HEK293T (cell line): ENCODE measurements around the gene CLHC1.

Experiments
- CTCF ChIA-PET: fragments of 350-600 bp; formaldehyde crosslinking; extraction: SDS; loops from one replicate; lab custom pipeline; 2021; ENCODE audit warnings: antibody characterized with exemption, inconsistent platforms; lab: Yijun Ruan, JAX
- POLR2A ChIA-PET: fragments of 350-600 bp; formaldehyde crosslinking; extraction: SDS; loops from one replicate; lab custom pipeline; 2020; ENCODE audit warnings: antibody characterized with exemption, inconsistent platforms; lab: Yijun Ruan, JAX
- DNase-seq: peaks from one replicate; pipeline ENCODE4 v3.0.0; 2012; ENCODE audit warnings: mixed read lengths; ENCODE audit errors: extremely low spot score
- ARNT ChIP-seq: fragments of 450-650 bp; IDR thresholded peaks from 2 replicates; pipeline ENCODE4 v1.6.1; 2017; ENCODE audit warnings: mild to moderate bottlenecking
- BHLHE40 ChIP-seq: fragments of 450-650 bp; IDR thresholded peaks from 2 replicates; pipeline ENCODE4 v1.6.1; 2016; ENCODE audit warnings: mild to moderate bottlenecking, moderate library complexity, borderline replicate concordance
- CTBP1 ChIP-seq: fragments of 450-650 bp; IDR thresholded peaks from 2 replicates; pipeline ENCODE4 v1.6.1; 2016; ENCODE audit warnings: borderline replicate concordance
- ELF4 ChIP-seq: fragments of 450-650 bp; IDR thresholded peaks from 2 replicates; pipeline ENCODE4 v1.6.1; 2017; ENCODE audit warnings: antibody characterized with exemption
- FOXA1 ChIP-seq: fragments of 450-650 bp; IDR thresholded peaks from 2 replicates; pipeline ENCODE4 v1.6.1; 2016; ENCODE audit warnings: mild to moderate bottlenecking
- FOXK2 ChIP-seq: fragments of 450-650 bp; IDR thresholded peaks from 2 replicates; pipeline ENCODE4 v1.6.1; 2016; ENCODE audit warnings: mild to moderate bottlenecking
- FOXM1 ChIP-seq: fragments of 450-650 bp; IDR thresholded peaks from 2 replicates; pipeline ENCODE4 v1.6.1; 2017; ENCODE audit warnings: mild to moderate bottlenecking, borderline replicate concordance
- HDGF ChIP-seq: fragments of 450-650 bp; IDR thresholded peaks from 2 replicates; pipeline ENCODE4 v1.6.1; 2017; ENCODE audit warnings: antibody characterized with exemption, borderline replicate concordance
- L3MBTL2 ChIP-seq: fragments of 450-650 bp; conservative IDR thresholded peaks from 2 replicates; pipeline ENCODE4 v1.6.1; 2016; ENCODE audit warnings: mild to moderate bottlenecking
- LEF1 ChIP-seq: fragments of 450-650 bp; IDR thresholded peaks from 2 replicates; pipeline ENCODE4 v1.6.1; 2017; ENCODE audit warnings: mild to moderate bottlenecking, borderline replicate concordance
- NFRKB ChIP-seq: fragments of 450-650 bp; IDR thresholded peaks from 2 replicates; pipeline ENCODE4 v1.6.1; 2016; ENCODE audit warnings: mild to moderate bottlenecking, moderate library complexity
- PKNOX1 ChIP-seq: fragments of 450-650 bp; IDR thresholded peaks from 2 replicates; pipeline ENCODE4 v1.6.1; 2016
- SP1 ChIP-seq: fragments of 450-650 bp; IDR thresholded peaks from 2 replicates; pipeline ENCODE4 v1.6.1; 2017
- SUZ12 ChIP-seq: fragments of 450-650 bp; IDR thresholded peaks from 2 replicates; pipeline ENCODE4 v1.6.1; 2016; ENCODE audit warnings: mild to moderate bottlenecking
- TARDBP ChIP-seq: fragments of 450-650 bp; IDR thresholded peaks from 2 replicates; pipeline ENCODE4 v1.6.1; 2016
- ZNF384 ChIP-seq: fragments of 450-650 bp; IDR thresholded peaks from 2 replicates; pipeline ENCODE4 v1.6.1; 2016

The CLHC1 gene

DNA sequence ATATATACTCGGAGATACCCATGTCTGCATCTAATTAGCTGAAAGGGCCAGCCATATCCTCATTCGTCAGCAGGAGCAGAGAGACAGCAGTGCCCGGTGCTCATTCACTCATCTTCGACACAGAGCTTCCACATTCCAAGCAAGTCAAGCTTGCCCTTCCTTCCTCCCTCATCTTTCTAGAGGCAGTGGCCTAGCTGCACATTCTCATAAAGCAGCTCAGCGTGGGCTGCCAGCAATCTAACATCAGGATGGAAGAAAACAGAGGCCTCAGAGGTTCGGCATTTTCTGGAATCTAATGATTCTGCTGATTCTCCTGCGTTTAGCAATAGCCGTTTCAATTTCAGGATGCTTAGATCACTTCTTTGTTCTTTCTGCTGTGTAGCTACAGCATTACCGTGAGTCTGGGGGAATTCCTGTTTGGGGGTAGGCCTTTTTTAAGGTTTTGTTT lies 68.8 kb downstream of the CLHC1 start:
- CTCF ChIA-PET: interaction anchor here (1.2 kb wide), 1 partner anchor 161 kb away, joined by 3 read pairs; no protein-coding TSS in a partner anchor
- no peak for TF ChIP-seq ARNT
- TF ChIP-seq ELF4: no peak
- no peak for TF ChIP-seq PKNOX1
- no peak for TF ChIP-seq LEF1
- no peak for TF ChIP-seq ZNF384
- no peak for TF ChIP-seq TARDBP
- no peak for TF ChIP-seq BHLHE40
- no peak for TF ChIP-seq FOXA1
- no peak for TF ChIP-seq L3MBTL2
- TF ChIP-seq NFRKB: no peak
- no peak for TF ChIP-seq FOXM1
- TF ChIP-seq FOXK2: no peak
- no peak for TF ChIP-seq CTBP1
- TF ChIP-seq HDGF: no peak

GRCh38 chr2:55162284-55163006 lies 69.6 kb downstream of the CLHC1 start:
- DNase-seq: no peak
- POLR2A ChIA-PET: interaction anchor here (1.3 to 2.6 kb wide), 3 partner anchors 50 to 114 kb away, joined by 3 to 11 read pairs (median 3); partner anchors contain the start of gene RTN4
- TF ChIP-seq ELF4 (no peak), SUZ12 (no peak), PKNOX1 (no peak), BHLHE40 (no peak), FOXK2 (no peak), SP1 (no peak), HDGF (no peak), FOXM1 (no peak), LEF1 (no peak)
- CTCF ChIA-PET: interaction anchor here (1.2 kb wide), 1 partner anchor 160 kb away, joined by 3 read pairs; no protein-coding TSS in a partner anchor

More for the DNA sequence above, 68.8 kb downstream of the CLHC1 start:
- POLR2A ChIA-PET: interaction anchor here (1.3 to 2.6 kb wide), 2 partner anchors 51 to 112 kb away, joined by 3 to 11 read pairs; partner anchors contain the start of gene RTN4
- DNase-seq: no peak

GRCh38 chr2:55161295-55162210 lies 70.5 kb downstream of the CLHC1 start:
- POLR2A ChIA-PET: interaction anchor here (1.3 to 2.6 kb wide), 2 partner anchors 111 to 113 kb away, joined by 3 to 11 read pairs; partner anchors contain the start of gene RTN4
- CTCF ChIA-PET: no interaction called here
- no peak for TF ChIP-seq FOXA1
- TF ChIP-seq LEF1: no peak
- TF ChIP-seq CTBP1: no peak
- TF ChIP-seq FOXK2: no peak
- TF ChIP-seq ELF4: no peak
- TF ChIP-seq SP1: no peak
- TF ChIP-seq ZNF384: no peak
- TF ChIP-seq TARDBP: no peak
- no peak for TF ChIP-seq NFRKB
- TF ChIP-seq L3MBTL2: no peak
- TF ChIP-seq PKNOX1: no peak
- no peak for TF ChIP-seq SUZ12
- TF ChIP-seq HDGF: no peak
- TF ChIP-seq ARNT: no peak
- no peak for DNase-seq

DNA sequence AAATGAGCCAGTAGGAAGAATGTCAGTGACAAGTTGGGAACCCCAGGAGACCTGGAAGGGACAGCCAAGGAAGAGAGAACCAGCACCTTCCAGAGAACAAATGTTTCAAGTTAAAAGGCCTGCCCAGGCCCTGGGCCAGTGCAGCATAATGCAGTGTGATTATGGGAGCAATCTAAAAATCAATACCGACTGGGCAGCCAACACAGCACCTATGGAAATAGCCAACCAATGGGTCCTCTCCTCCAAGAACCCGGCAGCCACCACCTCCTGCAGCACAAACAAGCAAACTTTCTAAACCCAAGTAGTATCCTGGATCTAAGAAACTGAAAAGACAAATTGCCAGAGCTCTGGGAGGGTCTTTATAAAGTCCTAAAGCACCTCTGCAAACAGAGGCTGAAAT lies 71.7 kb downstream of the CLHC1 start:
- ChIA-PET POLR2A (no interaction called here), CTCF (no interaction called here)
- no peak for DNase-seq
- TF ChIP-seq SP1 (no peak), ZNF384 (no peak), FOXM1 (no peak), BHLHE40 (no peak), SUZ12 (no peak), ARNT (no peak), CTBP1 (no peak), NFRKB (no peak), LEF1 (no peak), PKNOX1 (no peak), FOXK2 (no peak), L3MBTL2 (no peak), FOXA1 (no peak), TARDBP (no peak), ELF4 (no peak), HDGF (no peak)
